ENCODE results near the gene M1AP.
"Not testable (repeated sequence)": the region's sequence is repeated elsewhere in the genome, so short reads cannot be mapped to it uniquely, and the experiment has no call there.

Gene M1AP

GRCh38 chr2:74639550-74639949 is 8.6 kb downstream of the M1AP start:
- DNase-seq (ENCODE audit: low spot score), result no peak
- Histone ChIP-seq H3K4me3 (no peak overlapping the region), H3K27ac (no peak overlapping the region)
- TF ChIP-seq, protein P1, sequence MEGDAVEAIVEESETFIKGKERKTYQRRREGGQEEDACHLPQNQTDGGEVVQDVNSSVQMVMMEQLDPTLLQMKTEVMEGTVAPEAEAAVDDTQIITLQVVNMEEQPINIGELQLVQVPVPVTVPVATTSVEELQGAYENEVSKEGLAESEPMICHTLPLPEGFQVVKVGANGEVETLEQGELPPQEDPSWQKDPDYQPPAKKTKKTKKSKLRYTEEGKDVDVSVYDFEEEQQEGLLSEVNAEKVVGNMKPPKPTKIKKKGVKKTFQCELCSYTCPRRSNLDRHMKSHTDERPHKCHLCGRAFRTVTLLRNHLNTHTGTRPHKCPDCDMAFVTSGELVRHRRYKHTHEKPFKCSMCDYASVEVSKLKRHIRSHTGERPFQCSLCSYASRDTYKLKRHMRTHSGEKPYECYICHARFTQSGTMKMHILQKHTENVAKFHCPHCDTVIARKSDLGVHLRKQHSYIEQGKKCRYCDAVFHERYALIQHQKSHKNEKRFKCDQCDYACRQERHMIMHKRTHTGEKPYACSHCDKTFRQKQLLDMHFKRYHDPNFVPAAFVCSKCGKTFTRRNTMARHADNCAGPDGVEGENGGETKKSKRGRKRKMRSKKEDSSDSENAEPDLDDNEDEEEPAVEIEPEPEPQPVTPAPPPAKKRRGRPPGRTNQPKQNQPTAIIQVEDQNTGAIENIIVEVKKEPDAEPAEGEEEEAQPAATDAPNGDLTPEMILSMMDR (IDR thresholded peaks at IDR 0.05), result no peak

DNA sequence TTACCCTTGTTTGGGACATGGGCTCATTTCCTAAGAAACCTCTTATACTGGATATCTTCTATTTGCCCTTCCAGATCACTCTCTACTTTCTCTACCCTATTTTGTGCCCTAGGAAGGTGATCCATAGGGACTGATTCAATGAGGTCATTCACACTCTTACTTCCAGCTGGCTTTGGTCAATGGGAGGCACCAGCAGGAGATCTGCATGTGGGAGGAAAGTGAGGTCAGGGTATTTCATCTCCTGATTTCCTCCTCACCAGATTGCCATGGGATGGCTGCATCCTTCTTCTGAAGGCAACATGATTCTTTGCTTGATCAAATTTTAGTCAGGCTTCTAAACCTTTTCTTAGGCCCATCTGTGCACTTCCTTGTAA is 15.2 kb downstream of the M1AP start:
- no peak for DNase-seq (ENCODE audit: low spot score)
- TF ChIP-seq, protein P1 (IDR thresholded peaks at IDR 0.05), result no peak
- H3K27ac ChIP-seq, result no peak overlapping the region
- H3K4me3 ChIP-seq, result no peak overlapping the region

GRCh38 chr2:74632209-74632938 is 15.8 kb downstream of the M1AP start:
- TF ChIP-seq, protein P1 (IDR thresholded peaks at IDR 0.05), result no peak
- Histone ChIP-seq H3K4me3 (no peak overlapping the region), H3K27ac (no peak overlapping the region)
- no peak for DNase-seq (ENCODE audit: low spot score)

GRCh38 chr2:74630454-74630853 is 17.7 kb downstream of the M1AP start:
- not testable (repeated sequence) for DNase-seq (ENCODE audit: low spot score); H3K4me3 ChIP-seq; H3K27ac ChIP-seq

- no peak overlapping the region for H3K27ac ChIP-seq
- H3K4me3 ChIP-seq, result no peak overlapping the region
- no peak for DNase-seq (ENCODE audit: low spot score)
- TF ChIP-seq, protein P1 (IDR thresholded peaks at IDR 0.05), result no peak
Measured at GRCh38 chr2:74628538-74629105, 19.5 kb downstream of the M1AP start.

- no peak for DNase-seq (ENCODE audit: low spot score)
- no peak overlapping the region for H3K27ac ChIP-seq
Measured at GRCh38 chr2:74625658-74626425, 22.3 kb downstream of the M1AP start.

GRCh38 chr2:74620671-74621070 is 27.5 kb downstream of the M1AP start:
- TF ChIP-seq, protein P1 (IDR thresholded peaks at IDR 0.05), result no peak
- DNase-seq (ENCODE audit: low spot score), result no peak
- Histone ChIP-seq H3K4me3 (no peak overlapping the region), H3K27ac (no peak overlapping the region)

More at GRCh38 chr2:74625658-74626425, 22.3 kb downstream of the M1AP start:
- no peak overlapping the region for H3K4me3 ChIP-seq
- TF ChIP-seq, protein P1 (IDR thresholded peaks at IDR 0.05), result no peak

Data from coronary artery (tissue), 2 donors.